Measurements from ENCODE around the gene TARBP2.

- TF ChIP-seq CTCF (IDR thresholded peaks at IDR 0.05) (no peak), POLR2A (IDR thresholded peaks at IDR 0.05) (no peak)
These were observed 32.8 kb upstream of the TARBP2 start for GRCh38 chr12:53468282-53468681.
